ENCODE results near the gene TNS1. TPM values are rescaled to one million over a fixed set of nuclear protein-coding genes. Genes with fewer than 3 reads are reported as not detected.
A peak's percentile ranks its signal among the peaks of the same experiment; 100 is the strongest.
"Not testable (repeated sequence)": the region's sequence is repeated elsewhere in the genome, so short reads cannot be mapped to it uniquely, and the experiment has no call there.

The TNS1 gene
- total RNA-seq, 2 donors from 2014 or later = 20.6 to 164 TPM

- no peak overlapping the region for H3K9ac ChIP-seq (ENCODE audit: low read depth in 2 of 2, low read length in 2 of 2)
- intact Hi-C loops (cut with DNase I) = loop anchor here (10.0 kb wide), 1 partner anchor 251 kb away; no protein-coding TSS in a partner anchor
- no peak for TF ChIP-seq CTCF (IDR thresholded peaks at IDR 0.05)
- H3K4me3 ChIP-seq = no peak overlapping the region
- no peaks in the 10 kb centered on the region for H3K4me1 ChIP-seq
- H3K27me3 ChIP-seq = no peaks in the 10 kb centered on the region
- H3K36me3 ChIP-seq = no peaks in the 10 kb centered on the region
- no peaks in the 10 kb centered on the region for H3K9me3 ChIP-seq
- DNase-seq = peak; percentile 10
- H3K27ac ChIP-seq = no peak overlapping the region
Measured at GRCh38 chr2:218035463-218036100, 32.8 kb upstream of the TNS1 start.

GRCh38 chr2:218034497-218035213 lies 31.9 kb upstream of the TNS1 start:
- not testable (repeated sequence) for H3K27ac ChIP-seq, H3K4me1 ChIP-seq, H3K9me3 ChIP-seq, H3K27me3 ChIP-seq, H3K36me3 ChIP-seq
- DNase-seq = peak; percentile 58
- intact Hi-C loops (cut with DNase I) = loop anchor here (10.0 kb wide), 1 partner anchor 250 kb away; no protein-coding TSS in a partner anchor
- Histone ChIP-seq H3K4me3 (peak overlapping the region; percentile 9), H3K9ac (ENCODE audit: low read depth in 2 of 2, low read length in 2 of 2) (peak overlapping the region in 1 of 2 donors; percentile 16)
- TF ChIP-seq CTCF (IDR thresholded peaks at IDR 0.05) = peak; percentile 51

- peak; percentile 17 for DNase-seq
- Histone ChIP-seq H3K27me3 (no peaks in the 10 kb centered on the region), H3K9ac (ENCODE audit: low read depth in 2 of 2, low read length in 2 of 2) (peak overlapping the region in 1 of 2 donors; percentile 16), H3K27ac (no peak overlapping the region), H3K4me1 (no peaks in the 10 kb centered on the region), H3K36me3 (no peaks in the 10 kb centered on the region), H3K4me3 (peak overlapping the region; percentile 9), H3K9me3 (no peaks in the 10 kb centered on the region)
- intact Hi-C loops (cut with DNase I) = loop anchor here (10.0 kb wide), 1 partner anchor 249 kb away; no protein-coding TSS in a partner anchor
- no peak for TF ChIP-seq CTCF (IDR thresholded peaks at IDR 0.05)
Measured at GRCh38 chr2:218033590-218034496, 31.0 kb upstream of the TNS1 start.

DNA sequence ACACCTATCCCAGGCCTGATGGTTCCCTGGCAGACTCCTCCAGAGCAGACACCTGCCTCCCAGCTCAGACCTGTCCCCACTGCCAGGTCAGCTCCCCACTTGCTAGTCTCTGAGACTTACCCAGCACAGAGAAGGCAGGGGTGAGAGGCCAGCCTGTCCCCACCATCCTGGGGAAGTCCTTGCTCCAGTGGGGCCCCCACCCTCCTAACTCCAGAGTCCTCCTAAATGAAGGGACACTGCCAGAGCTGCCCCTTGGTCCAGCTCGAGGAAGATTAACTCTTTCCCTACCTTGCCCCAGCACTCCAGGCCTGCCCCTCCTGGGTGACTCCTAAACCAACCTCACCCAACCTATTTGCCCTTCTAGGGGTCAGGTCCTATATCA lies 30.4 kb upstream of the TNS1 start:
- Histone ChIP-seq H3K4me1 (no peaks in the 10 kb centered on the region), H3K36me3 (no peaks in the 10 kb centered on the region), H3K4me3 (no peak overlapping the region), H3K9me3 (no peaks in the 10 kb centered on the region), H3K27me3 (no peaks in the 10 kb centered on the region), H3K9ac (ENCODE audit: low read depth in 2 of 2, low read length in 2 of 2) (no peak overlapping the region), H3K27ac (no peak overlapping the region)
- no peak for DNase-seq
- intact Hi-C loops (cut with DNase I) = loop anchor here (10.0 kb wide), 1 partner anchor 248 kb away; no protein-coding TSS in a partner anchor
- TF ChIP-seq CTCF (IDR thresholded peaks at IDR 0.05) = no peak

All from colonic mucosa (tissue), 4 donors.